Stimulated activated CD4-positive, alpha-beta T cell treated with anti-CD3 and anti-CD28 coated beads, Interleukin-12 subunit alpha, Interleukin-12 subunit beta, amount 100 ng/mL, for 4 hours (primary cell): Measurements from ENCODE around the gene WIPI1.
"Not testable (repeated sequence)": the region's sequence is repeated elsewhere in the genome, so short reads cannot be mapped to it uniquely, and the experiment has no call there.

Source experiments
- DNase-seq: peaks from one replicate; pipeline ENCODE4 v3.0.0-alpha.2; 2020

Gene WIPI1

DNA sequence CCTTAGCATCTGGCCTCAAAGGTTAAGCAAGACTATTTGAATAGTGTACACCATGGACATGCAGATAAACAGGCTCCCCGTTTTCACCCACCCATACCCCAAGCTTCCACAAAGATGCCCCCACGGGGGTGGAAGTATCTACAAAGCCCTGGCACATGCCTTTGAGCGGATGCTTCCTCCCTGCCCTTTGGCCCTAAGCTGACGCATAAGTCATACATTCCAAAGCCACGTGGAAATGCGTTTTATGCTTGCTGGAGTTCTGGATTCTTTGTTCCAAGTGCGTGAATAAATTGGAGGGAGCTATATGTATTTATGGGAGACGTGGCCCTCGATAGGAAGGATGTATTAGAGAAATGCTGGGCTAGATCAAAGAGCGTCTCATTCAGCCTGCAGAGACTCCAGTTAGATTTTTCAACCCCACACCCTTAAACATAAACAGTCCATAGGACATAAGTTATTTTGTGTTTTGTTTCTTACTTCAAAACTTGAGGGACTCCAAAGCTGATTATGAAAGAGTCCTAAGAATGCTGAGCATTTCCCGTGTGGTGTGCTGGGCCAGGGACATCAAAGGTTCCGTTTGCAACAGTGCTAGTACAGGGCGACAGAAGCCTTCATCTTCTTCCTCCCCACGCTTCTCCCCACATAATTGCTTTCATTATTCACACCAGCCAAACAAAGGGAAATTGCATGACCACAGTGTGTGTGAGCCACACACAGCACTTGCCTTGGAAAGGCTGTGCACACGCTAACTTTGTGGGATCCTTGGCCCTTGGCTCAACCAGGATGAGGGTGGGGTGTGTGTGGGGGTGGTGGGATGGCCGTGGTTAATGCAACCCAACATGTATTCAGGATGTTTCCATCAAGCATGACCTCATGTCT lies 73.6 kb downstream of the WIPI1 start:
- DNase-seq, result no peak

DNA sequence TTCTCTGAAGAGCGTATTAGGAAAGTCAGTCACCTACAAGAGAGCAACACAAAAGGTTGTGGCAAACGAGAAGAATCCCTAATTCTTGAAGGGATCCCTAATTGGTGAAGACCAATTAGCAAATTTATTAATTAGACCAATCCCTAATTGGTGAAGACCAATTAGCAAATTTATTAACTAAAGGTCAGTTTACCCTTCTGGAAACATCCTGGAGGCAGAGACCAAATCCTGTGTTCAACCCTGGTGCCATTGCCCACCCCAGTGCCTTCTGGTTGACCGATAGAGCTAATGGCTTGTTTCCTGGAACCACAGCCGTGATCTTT lies 74.2 kb downstream of the WIPI1 start:
- DNase-seq, result no peak

GRCh38 chr17:68382582-68383085 lies 74.7 kb downstream of the WIPI1 start:
- DNase-seq, result no peak

- DNase-seq, result no peak
Observed at GRCh38 chr17:68381076-68381900, 76.0 kb downstream of the WIPI1 start.

GRCh38 chr17:68379692-68380677 lies 77.3 kb downstream of the WIPI1 start:
- DNase-seq, result no peak

- DNase-seq, result no peak
Observed at GRCh38 chr17:68379177-68379510, 78.2 kb downstream of the WIPI1 start.

DNA sequence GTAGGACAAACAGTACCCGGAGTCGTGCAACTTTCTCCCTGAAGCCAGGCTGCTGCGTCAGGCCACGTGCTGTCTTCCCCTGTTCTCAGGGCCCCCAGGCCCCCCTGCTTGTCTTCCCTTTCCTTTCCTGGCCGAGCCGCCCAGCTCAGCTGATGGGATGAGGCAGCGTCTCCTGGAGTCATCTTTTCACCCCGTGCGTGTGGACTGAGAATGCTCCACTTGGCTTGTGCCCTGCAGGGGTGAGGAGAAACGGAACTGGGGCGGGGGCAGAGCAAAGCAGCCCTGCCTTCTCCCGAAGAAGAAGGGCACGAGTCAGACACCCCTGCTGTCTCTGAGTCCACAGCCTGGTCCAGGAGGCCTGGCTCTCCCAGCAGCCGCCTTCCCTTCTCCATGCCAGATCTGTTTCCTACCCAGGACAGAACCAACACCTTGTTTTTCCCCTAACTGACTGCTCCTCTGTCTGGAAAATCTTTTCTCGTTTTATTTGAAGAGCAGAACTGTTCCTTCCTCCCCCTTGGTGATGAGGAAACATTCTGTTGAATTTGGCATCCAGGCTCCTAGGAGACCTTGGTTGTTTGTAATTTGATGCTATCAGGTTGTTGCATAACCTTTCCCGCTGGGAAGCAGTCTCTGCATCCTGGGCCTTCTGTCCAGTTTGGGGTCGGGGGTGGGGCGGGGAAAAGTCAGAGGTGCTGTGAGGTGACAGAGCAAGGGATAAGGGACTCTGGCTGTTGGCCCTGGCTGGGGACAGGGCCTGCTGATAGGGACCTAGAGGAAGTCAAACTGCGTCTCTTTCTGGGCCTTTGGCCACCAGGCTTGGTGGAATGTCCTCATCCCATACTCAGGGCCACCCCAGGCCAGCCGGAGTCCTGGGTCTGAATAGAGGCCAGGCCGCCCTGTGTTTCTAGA lies 78.8 kb downstream of the WIPI1 start:
- DNase-seq, result no peak

DNA sequence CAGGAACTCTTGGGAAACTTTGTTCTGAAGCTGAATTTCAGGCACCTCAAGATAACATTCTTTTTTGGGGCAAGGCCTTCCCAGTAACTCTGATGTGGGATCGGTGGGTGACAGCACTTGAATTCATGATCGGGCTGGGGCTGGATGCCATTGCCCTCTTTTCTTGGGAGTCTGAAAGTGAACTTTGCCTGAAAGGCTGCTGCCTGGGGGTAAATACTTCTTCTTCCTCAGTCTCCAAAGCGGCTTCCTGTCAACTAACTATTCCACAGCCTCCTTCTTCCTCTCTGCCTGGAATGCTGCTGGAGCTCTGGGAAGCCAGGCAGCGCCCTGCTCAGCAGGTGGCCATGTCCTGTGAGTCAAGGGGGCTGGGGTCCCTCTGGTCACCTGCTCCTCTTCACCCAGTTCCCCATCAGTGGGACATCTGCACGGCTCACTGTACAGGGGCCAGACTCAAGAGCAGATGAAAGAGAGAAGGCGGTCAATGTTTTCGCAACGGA lies 79.5 kb downstream of the WIPI1 start:
- no peak for DNase-seq

GRCh38 chr17:68376178-68376577 lies 81.1 kb downstream of the WIPI1 start:
- DNase-seq, result not testable (repeated sequence)

DNA sequence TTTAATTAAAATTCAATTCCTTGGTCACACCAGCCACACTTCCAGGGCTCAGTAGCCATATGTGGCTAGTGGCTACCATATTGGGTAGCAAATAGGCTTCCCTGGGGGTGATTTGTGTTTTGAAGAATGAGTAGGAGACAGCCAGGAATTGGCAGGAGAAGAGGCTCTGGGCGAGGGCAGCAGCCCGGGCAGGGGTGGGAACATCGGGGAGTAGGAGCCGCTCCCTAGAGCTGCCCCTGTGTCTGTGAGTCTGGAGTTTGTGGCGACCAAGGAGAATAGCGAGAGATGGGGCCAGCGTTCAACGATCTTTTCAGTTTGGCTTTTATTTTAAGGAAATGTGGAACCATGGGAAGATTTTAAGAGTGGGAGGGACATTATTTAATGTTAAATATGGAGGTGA lies 81.7 kb downstream of the WIPI1 start:
- DNase-seq, result no peak
